ENCODE results near the gene INSYN1. TPM values are rescaled to one million over a fixed set of nuclear protein-coding genes. Genes with fewer than 3 reads are reported as not detected.
A peak's percentile ranks its signal among the peaks of the same experiment; 100 is the strongest.

INSYN1 gene
- total RNA-seq, 1 experiment from 2014 or later, result 2.4 TPM

DNA sequence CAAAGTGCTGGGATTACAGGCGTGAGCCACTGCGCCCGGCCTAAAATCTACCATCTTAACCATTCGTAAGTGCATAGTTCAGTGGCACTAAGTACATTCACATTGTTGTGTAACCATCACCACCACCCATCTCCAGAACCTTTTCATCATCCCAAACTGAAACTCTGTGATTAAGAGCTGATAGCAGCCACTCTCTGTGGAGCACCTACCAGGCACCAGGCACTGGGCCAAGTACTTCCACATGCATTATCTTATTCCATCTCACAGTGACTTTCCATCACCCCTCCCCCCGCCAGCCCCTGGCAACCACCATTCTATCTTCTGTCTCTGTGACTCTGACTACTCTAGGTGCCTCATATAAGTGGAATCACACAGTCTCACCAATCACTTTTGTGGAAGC lies 2.3 kb upstream of the INSYN1 start:
- DNase-seq (ENCODE audit: low read depth, low spot score), result no peak
- in situ Hi-C loops (cut with HindIII; ENCODE audit: low pct_unique_long_range_greater_than_20kb, low sequenced_read_pairs), result no loop called here

DNA sequence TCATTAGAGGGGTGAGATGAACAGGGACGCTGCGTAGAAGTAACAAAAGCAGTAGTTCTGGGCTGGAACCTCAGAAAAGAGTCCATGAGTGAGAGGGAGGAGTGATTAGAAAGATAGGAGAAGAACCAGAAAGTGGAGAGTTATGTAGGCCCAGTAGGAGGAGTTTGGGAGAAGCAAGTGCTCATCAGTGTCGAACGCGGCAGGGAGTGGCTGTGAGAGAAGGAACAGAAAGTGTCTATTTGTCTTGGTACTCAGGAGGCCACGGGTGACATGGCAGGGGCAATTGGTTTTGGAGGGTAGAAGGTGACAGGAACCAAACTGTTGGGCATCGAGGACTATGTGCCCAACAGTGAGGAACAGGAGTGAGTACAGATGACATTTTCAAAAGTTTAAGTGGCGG lies 1.3 kb upstream of the INSYN1 start:
- no peak for DNase-seq (ENCODE audit: low read depth, low spot score)
- in situ Hi-C loops (cut with HindIII; ENCODE audit: low pct_unique_long_range_greater_than_20kb, low sequenced_read_pairs), result no loop called here

DNA sequence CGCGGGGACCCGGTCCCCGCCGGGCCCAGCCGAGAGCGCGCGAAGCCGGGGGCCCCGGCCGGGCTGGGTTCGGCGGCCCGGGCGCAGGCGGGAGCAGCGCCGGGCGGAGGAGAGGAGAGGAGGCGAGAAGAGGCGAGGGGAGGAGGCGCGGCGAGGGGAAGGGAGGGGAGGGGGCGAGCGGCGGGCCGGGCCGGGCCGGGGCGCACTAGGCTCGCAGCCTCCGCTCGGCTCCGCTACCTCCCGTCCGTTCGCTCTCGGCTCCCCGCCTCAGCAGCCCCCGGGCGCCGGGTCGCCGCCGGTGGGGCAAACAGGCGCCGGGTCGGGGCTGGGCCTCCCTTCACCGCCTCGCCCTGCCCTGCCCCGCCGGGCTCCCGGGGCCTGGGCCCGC lies 351 bp downstream of the INSYN1 start:
- in situ Hi-C loops (cut with HindIII; ENCODE audit: low pct_unique_long_range_greater_than_20kb, low sequenced_read_pairs), result no loop called here
- no peak for DNase-seq (ENCODE audit: low read depth, low spot score)

DNA sequence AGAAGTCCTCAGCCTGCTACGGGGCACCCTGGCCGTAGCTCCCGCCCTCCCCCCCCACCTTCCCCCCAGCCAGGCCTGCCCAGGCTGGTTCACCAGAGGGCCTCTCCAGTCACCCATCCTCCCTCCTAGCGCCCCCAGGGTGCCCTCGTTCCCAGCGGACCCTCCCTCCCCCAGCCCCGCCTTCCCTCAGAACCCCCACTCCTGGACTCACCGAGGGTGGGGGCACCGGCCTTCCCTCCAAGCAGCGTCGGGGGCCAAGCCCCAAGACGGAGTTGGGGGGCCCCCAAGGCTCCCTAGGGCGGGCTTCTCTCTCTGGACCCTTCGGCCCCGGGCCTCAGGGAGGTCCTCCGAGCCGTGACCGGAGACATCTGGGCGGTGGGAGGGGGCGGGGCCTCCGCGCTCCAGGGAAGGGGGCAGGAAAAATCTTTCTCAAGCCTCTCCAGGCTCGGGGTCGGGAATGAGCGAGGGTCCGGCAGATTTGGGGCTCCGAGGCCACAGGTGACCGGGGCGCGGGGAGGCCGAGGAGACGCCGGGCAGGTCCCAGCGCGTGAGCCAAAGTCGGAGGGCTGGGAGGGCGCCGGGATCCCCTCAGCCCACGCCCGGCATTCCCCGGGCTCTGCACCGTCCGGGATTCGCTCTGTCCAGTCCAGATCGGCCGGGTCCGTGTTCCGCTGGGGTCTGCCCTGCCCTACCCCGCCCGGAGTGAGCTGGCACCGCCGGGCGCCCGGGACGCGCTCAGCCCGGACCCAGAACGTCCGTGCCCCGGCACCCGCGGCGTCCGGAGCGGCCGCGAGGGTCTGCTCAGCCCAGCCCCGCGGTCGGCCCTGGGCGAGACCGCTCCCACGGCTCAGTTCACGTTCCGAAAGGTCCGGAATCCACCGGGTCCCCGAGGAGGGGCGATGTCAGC lies 999 bp downstream of the INSYN1 start:
- in situ Hi-C loops (cut with HindIII; ENCODE audit: low pct_unique_long_range_greater_than_20kb, low sequenced_read_pairs), result no loop called here
- DNase-seq (ENCODE audit: low read depth, low spot score), result no peak

DNA sequence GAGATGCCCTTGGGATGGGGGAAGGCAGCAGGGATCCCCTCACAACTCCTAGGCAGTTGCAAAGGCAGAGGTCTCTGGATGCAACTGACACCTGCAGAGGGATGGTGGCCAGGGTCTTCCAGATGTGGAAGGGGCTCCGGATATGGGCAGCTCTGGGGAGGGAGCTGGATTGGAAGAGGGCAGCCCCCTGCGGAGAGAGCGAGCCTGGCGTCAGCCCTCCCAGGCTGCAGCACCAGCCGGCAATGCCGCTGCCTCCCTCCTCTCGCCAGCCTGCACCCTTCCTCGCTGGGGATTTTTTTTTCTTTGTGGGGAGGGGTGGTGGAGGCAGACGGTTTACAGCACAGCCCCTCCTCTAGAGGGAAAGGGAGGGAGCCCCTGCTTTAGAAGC lies 1.6 kb downstream of the INSYN1 start:
- no peak for DNase-seq (ENCODE audit: low read depth, low spot score)
- in situ Hi-C loops (cut with HindIII; ENCODE audit: low pct_unique_long_range_greater_than_20kb, low sequenced_read_pairs), result no loop called here

DNA sequence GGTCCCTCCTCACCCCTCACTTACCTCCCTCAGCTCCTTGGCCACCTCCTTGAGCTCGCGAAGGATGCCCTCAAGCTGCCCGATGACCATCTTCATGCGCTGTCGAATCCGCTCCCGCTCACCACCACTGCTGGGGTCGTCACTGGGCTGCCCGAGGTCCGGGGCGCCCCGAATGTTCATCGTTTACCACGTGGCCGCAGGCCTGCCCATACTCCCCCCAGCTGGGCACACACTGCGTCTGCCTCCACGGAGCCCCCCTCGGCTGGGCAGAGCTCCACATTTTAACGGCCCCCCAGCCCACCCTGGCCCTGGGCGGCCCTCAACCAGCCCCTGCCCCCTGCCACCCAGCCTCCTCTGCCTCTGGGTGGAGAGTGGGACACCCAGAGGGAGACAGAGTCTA lies 2.2 kb downstream of the INSYN1 start:
- in situ Hi-C loops (cut with HindIII; ENCODE audit: low pct_unique_long_range_greater_than_20kb, low sequenced_read_pairs), result no loop called here
- DNase-seq (ENCODE audit: low read depth, low spot score), result no peak

DNA sequence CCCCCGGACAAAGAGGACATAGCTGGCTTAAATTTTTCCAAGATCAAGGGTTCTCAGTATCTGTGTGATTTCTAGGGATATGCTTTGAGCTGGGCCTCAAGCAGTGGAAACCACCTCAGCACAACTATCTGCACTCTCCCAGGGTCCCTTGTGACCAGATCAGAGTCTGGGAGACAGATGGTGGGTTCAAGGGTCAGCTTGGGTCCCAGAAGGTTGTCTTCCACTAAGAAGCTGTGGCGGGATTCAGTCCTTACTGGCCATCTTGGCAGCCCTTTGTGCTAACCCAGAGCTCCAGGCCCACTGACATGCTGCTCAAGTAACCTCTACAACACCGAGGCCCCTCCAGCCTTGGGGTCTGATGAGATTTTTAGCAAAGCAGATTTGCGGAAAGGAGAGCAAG lies 2.7 kb downstream of the INSYN1 start:
- DNase-seq (ENCODE audit: low read depth, low spot score), result no peak
- in situ Hi-C loops (cut with HindIII; ENCODE audit: low pct_unique_long_range_greater_than_20kb, low sequenced_read_pairs), result no loop called here

DNA sequence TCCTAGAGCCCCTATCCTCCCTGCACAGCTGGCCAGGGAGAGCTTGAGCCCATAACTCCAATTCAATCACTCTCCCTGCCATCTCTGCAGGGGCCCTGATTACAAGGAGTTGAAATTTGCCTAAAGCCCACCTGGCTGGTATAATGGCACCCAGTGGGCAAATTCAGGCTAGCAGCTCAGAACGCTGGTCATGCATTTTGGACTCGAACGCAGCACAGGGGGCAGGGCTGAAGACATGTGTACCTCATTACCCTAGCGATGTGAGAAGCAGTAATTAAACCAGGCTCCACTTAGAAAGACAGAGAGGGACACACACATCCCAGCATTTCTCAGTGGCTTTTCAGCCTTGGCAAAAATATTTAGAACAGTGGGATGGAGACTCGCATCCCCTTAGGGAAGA lies 3.2 kb downstream of the INSYN1 start:
- in situ Hi-C loops (cut with HindIII; ENCODE audit: low pct_unique_long_range_greater_than_20kb, low sequenced_read_pairs), result no loop called here
- no peak for DNase-seq (ENCODE audit: low read depth, low spot score)

DNA sequence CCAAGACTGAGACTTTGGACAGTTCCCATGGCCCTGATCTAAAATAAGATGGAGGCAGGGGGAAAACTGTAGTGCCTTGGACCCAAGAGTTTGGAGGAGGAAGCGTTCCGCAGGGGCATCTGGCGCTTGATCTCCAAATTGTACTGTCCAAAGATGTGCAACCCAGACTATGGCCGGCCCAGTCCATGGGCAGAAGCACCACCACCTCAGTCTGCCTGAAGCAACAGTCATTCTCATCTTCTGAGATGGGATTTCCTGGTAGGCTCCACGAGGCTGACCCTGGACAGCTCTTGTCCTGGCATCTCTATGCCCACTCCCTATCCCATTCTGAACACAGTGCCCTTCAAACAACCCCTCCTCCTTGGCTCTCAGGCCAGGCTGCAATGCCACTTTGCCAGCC lies 3.6 kb downstream of the INSYN1 start:
- DNase-seq (ENCODE audit: low read depth, low spot score), result no peak
- in situ Hi-C loops (cut with HindIII; ENCODE audit: low pct_unique_long_range_greater_than_20kb, low sequenced_read_pairs), result no loop called here

DNA sequence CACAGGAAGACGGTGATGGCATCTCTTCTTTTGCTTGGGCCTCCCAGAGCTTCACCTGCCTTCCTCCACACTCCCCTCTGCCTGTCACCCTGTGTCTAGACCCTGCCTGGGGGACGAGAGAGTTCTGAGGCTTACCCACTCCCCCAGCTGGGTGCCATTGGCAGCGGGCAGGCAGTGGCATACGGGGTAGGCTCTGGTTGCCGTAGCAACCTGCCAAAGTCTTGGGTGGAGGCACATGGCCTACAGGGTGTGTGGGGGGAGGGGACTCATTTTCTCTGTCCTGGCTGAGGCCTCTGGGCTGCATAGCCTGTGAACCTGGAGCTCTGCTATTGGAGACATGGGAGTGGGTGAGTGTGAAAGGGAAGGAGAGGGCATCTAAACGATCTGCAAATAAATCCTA lies 4.4 kb downstream of the INSYN1 start:
- in situ Hi-C loops (cut with HindIII; ENCODE audit: low pct_unique_long_range_greater_than_20kb, low sequenced_read_pairs), result no loop called here
- DNase-seq (ENCODE audit: low read depth, low spot score), result no peak

DNA sequence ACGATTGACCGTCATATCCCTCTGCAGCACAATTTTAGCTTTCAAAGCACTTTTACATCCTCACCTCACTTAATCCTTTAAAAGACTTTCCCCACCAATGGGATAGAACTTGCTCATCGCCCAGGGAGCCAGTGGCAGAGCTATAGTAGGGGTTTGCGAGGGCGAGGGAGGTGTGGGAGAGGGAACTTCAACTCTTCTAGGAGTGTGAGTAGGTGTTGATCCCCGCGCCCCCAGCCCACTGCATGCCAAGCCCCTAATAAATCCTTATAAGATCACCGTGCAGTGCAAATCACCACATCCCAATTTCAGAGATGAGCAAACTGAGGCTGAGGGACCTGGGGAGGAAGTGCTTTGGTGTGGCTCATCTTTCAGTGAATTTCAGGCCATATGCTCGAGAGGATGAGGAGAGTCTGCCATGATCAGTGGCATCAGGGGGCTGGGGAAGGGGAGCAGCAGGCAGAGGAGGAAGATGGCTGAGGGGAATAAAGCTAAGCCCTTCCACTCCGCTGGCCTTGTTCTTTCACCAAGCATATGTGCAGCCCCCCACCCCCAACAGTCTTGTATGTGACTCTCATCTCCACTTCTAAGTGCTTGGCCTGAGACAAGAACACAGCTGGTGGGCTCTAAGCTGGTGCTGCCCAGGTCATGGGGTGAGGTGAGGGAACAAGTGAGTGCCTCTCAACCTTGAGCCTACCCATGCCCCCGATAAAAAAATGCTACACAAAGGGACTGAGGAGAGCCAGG lies 5.1 kb downstream of the INSYN1 start:
- in situ Hi-C loops (cut with HindIII; ENCODE audit: low pct_unique_long_range_greater_than_20kb, low sequenced_read_pairs), result no loop called here

DNA sequence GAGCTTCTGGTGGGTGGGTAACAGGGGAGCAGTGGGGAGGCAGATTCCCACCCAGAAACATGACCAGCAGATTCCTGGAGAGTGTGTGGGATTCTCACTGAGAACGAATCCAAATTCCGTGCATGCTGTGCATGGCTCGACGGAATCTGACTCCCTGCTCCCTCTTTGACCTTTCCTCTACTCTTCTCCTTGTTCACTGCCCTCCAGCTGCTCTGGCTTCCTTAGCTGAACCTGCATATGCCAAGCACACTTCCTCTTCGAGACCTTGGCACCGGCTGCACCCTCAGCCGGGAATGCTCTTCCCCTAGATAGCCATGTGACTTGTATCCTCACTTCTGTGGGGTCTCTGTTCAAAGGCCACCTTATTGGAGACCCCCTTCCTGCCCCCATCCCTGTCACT lies 6.3 kb downstream of the INSYN1 start:
- no peak for DNase-seq (ENCODE audit: low read depth, low spot score)
- in situ Hi-C loops (cut with HindIII; ENCODE audit: low pct_unique_long_range_greater_than_20kb, low sequenced_read_pairs), result no loop called here

More for the DNA sequence above, 5.1 kb downstream of the INSYN1 start:
- DNase-seq (ENCODE audit: low read depth, low spot score), result no peak

DNA sequence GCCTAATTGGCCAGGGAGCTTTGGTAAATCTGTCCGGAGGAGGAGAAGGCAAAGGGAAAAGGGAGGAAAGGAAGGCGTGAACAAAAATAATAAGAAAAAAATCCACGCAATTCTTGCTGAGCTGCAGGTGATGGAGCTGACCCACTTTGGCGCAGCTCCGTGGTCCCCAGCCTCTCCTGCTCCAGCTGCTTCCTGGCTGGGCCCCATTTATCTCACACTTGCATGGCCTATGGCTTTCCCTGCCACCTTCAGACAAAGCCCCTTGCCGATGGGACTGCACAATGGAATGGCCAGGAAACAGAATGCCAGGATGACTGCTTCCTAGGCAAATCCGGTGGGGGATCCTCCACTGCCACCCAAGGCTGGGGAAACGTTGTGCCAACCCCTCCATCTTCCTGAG lies 6.9 kb downstream of the INSYN1 start:
- DNase-seq (ENCODE audit: low read depth, low spot score), result no peak
- in situ Hi-C loops (cut with HindIII; ENCODE audit: low pct_unique_long_range_greater_than_20kb, low sequenced_read_pairs), result no loop called here

DNA sequence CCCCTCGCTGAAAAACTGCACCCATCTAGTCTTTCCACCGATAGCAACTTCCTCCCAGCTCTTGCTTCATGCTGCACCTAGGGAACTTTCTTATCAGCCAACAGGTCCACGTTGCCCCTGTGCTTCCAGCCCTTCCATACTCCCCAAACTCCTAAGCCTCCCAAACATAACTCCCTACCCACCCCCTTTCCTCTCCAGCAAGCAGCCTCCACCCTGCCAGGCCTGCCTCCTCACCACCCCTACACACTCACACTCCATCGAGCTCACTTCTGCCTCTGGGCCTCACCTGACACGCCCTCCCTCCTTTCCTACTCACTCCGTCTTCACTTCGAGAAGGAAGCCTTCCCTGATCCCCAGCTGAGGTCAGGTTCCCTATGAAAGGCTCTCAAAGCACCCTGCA lies 8.1 kb downstream of the INSYN1 start:
- in situ Hi-C loops (cut with HindIII; ENCODE audit: low pct_unique_long_range_greater_than_20kb, low sequenced_read_pairs), result no loop called here
- no peak for DNase-seq (ENCODE audit: low read depth, low spot score)

DNA sequence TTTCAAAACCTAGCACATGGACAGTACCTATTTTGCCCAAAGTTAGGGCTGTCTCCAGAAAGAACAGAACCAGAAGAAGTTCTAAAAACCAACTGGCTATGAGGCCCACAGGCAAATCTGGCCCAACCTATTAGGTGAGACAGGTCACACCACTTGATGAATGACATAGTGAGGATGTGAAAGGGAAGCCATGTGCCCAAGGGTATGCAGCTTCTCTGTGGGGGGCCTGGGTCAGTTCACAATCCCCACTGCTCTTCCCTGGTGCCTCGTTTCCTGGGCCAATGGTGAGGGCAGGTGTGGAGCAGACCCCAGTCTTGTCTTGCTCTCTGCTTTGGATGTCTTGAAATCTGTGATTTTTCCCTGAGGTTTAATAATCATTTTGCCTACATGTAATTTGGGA lies 8.9 kb downstream of the INSYN1 start:
- DNase-seq (ENCODE audit: low read depth, low spot score), result no peak
- in situ Hi-C loops (cut with HindIII; ENCODE audit: low pct_unique_long_range_greater_than_20kb, low sequenced_read_pairs), result no loop called here

DNA sequence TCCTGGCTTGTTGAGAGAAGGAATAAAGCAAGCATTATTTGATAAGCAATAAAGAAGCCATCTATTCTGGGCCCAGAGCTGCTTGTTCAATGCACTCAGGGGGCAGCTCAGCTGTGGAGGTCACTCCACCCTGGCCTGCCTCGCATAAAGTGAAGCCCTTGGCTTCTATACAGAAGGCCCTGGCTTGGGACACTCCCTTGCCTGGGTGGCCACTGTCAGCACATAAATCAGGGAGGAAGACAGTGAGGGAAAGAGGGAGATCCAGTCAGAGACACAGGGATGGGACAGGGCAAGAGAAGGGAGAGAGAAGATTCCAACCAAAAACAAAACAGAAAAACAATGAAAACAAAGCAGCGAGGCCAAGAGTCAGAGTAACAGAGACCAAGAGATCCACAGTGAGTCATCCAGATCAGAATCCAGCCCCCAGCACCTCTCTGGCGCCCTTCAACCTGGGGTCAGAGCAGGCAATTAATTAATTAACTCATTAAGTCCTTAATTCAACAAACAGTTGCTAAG lies 11.8 kb downstream of the INSYN1 start:
- in situ Hi-C loops (cut with HindIII; ENCODE audit: low pct_unique_long_range_greater_than_20kb, low sequenced_read_pairs), result no loop called here
- DNase-seq (ENCODE audit: low read depth, low spot score), result peak; percentile 35

DNA sequence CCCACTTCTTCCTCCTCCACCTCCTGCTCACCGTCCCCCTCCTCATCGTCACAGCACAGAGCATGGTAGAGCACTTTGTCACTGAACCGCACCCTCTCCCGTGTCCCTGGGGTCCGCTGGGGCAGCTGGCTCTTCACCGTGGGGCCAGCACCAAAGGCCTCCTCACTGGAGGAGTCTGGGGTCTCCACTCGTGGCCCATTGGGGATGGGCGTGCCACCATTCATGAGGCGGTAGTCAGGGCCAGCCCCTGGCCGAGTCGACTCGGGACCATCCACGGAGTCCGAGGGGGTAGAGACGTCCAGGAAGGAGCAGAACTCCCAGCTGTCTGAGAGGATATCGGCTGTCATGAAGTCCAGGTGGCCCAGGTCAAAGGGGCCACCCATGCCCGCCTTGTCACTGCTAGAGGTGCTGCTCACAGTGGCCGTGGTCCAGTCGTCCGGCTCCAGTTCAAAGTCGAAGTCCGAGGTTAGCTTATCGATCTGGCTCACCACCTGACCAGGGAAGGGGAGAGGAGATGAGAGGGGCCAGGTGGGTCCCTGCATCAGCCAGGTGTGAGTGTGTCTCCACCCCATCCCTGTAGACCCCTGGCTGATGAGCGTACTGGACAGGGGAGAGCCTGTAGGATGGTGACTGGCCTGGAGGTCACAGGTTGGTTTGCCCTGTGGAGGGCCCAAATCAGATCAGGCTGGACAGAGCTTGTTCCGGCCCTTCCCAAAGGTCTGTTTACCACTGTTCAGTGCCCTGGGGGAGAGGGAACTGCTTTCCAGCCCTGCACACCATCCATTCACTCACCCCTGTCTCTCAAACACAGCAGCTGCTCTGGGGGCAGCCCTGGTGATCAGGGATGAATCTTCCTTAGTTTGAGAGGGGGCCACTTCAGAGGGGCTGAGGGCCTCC lies 12.8 kb downstream of the INSYN1 start:
- in situ Hi-C loops (cut with HindIII; ENCODE audit: low pct_unique_long_range_greater_than_20kb, low sequenced_read_pairs), result no loop called here
- DNase-seq (ENCODE audit: low read depth, low spot score), result no peak

DNA sequence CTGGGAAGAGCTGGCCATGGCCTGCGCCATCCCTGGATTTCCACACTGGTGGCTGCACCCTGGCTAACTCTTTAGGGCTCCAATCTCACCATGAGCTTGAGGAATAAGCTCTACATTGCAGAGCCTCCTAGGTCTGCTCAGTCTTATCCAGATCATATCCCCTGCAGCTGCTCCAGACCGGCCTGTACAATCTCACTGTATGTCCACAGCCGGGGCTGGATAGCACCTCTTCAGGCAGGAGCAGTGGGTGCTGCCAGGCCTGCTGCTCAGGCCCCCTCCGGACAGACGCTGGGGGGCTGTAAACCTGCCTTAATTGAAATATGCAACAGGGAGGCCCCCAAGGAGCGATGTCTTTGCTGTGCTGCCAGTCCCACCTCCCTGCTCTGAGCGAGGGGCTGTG lies 15.6 kb downstream of the INSYN1 start:
- in situ Hi-C loops (cut with HindIII; ENCODE audit: low pct_unique_long_range_greater_than_20kb, low sequenced_read_pairs), result no loop called here
- no peak for DNase-seq (ENCODE audit: low read depth, low spot score)

All from SK-MEL-5 (cell line).